Measurements from ENCODE around the gene MTERF4. TPM values are rescaled to one million over a fixed set of nuclear protein-coding genes. Genes with fewer than 3 reads are reported as not detected.
"Not testable (repeated sequence)": the region's sequence is repeated elsewhere in the genome, so short reads cannot be mapped to it uniquely, and the experiment has no call there.

Gene MTERF4
- total RNA-seq, 1 donor from 2014 or later: 42.2 TPM

DNA sequence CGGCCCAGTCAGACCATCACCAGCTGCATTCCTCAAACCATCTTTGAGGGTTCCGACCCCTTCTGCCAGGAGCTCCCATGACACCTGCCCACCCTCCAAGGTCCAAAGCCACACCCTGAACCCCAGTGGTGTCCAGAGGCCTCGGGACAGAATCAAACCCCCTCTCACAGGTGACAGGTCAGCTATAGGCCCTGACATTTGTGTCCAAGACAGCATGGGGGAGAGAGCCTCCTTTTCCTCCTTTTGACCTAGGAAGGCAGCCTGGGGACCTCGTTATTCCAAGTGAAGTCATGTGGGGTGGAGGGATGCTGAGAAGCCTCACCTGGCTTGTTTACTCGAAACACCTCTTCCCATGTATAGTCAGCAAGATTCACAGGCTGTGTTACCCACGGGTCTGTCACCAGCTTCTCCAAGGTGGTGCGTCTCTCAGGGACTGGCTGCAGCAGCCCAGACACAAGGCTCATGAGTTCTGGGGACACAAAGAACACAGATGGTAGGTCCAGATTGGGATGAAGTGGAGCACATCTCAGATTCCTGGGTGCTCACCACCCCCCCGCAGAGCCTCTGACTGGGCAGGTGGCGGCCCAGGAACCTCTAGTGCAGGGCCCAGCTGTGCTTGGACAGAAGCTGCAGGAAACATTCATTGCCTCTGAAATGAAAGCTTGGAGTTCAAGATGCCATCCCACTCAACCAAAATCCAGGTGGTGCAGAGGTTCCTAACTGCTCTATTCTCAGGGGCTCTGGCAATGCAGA lies 5.1 kb upstream of the MTERF4 start:
- H3F3A ChIP-seq (ENCODE audit: low read depth): peaks cover 16% of the 10 kb centered on the region
- H3K4me3 ChIP-seq: no peak overlapping the region
- no peak overlapping the region for H3K4me3 Mint-ChIP-seq
- no peaks in the 10 kb centered on the region for H3K36me3 ChIP-seq
- no peaks in the 10 kb centered on the region for H3K27me3 ChIP-seq
- H3K79me2 ChIP-seq (ENCODE audit: low read depth): no peaks in the 10 kb centered on the region
- H3K27me3 Mint-ChIP-seq (ENCODE audit: insufficient read depth, low read depth): peaks cover 3% of the 10 kb centered on the region
- no peak overlapping the region for H3K4me2 ChIP-seq
- no peaks in the 10 kb centered on the region for H4K20me1 ChIP-seq (ENCODE audit: low read depth)
- H3K4me1 ChIP-seq: peaks cover 9% of the 10 kb centered on the region
- H3K27ac Mint-ChIP-seq: no peak overlapping the region
- H3K9me3 ChIP-seq (ENCODE audit: low read depth): no peaks in the 10 kb centered on the region
- no peaks in the 10 kb centered on the region for H3K9me3 Mint-ChIP-seq
- H3K4me1 Mint-ChIP-seq: peaks cover 6% of the 10 kb centered on the region
- no peak overlapping the region for H3K9ac ChIP-seq
- peaks cover 5% of the 10 kb centered on the region for H3K36me3 Mint-ChIP-seq
- no peak for DNase-seq (ENCODE audit: low spot score)
- no peak overlapping the region for H2AFZ ChIP-seq (replicated peaks)
- H3K27ac ChIP-seq: no peak overlapping the region
- TF ChIP-seq, protein P1, sequence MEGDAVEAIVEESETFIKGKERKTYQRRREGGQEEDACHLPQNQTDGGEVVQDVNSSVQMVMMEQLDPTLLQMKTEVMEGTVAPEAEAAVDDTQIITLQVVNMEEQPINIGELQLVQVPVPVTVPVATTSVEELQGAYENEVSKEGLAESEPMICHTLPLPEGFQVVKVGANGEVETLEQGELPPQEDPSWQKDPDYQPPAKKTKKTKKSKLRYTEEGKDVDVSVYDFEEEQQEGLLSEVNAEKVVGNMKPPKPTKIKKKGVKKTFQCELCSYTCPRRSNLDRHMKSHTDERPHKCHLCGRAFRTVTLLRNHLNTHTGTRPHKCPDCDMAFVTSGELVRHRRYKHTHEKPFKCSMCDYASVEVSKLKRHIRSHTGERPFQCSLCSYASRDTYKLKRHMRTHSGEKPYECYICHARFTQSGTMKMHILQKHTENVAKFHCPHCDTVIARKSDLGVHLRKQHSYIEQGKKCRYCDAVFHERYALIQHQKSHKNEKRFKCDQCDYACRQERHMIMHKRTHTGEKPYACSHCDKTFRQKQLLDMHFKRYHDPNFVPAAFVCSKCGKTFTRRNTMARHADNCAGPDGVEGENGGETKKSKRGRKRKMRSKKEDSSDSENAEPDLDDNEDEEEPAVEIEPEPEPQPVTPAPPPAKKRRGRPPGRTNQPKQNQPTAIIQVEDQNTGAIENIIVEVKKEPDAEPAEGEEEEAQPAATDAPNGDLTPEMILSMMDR (IDR thresholded peaks at IDR 0.05): no peak
- no peak for TF ChIP-seq EZH2 (IDR thresholded peaks at IDR 0.05)
- TF ChIP-seq EZH2phosphoT487 (IDR thresholded peaks at IDR 0.05): no peak

DNA sequence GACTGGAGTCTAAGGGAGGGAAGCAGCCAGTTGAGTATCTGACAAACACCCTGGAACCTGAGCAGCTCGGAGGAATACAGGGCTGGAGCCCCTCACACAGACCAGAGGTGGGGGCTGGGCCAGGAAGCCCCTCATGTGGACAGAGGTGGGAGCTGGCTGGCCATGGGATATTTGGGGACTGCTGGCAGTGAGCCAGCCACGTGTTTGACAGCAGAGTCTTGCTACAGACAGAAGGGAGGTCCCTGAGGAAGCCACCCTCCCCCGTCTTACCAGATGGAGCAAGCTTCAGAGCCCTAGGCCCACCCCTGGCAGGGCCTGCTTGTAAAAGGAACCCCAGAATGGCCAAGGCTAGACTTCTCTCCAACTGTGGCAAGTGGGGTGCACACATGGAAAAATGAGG lies 3.6 kb upstream of the MTERF4 start:
- DNase-seq (ENCODE audit: low spot score): no peak
- no peak overlapping the region for H3K27ac Mint-ChIP-seq
- peaks cover 11% of the 10 kb centered on the region for H3K4me1 Mint-ChIP-seq
- no peaks in the 10 kb centered on the region for H3K9me3 Mint-ChIP-seq
- Histone ChIP-seq H3K4me1 (peaks cover 15% of the 10 kb centered on the region), H3K27ac (no peak overlapping the region), H2AFZ (replicated peaks) (no peak overlapping the region), H3K9me3 (ENCODE audit: low read depth) (no peaks in the 10 kb centered on the region), H3K79me2 (ENCODE audit: low read depth) (peaks cover 14% of the 10 kb centered on the region), H3K4me2 (no peak overlapping the region), H3K36me3 (no peaks in the 10 kb centered on the region), H4K20me1 (ENCODE audit: low read depth) (peaks cover 9% of the 10 kb centered on the region), H3K27me3 (no peaks in the 10 kb centered on the region), H3K9ac (no peak overlapping the region), H3K4me3 (no peak overlapping the region), H3F3A (ENCODE audit: low read depth) (peaks cover 16% of the 10 kb centered on the region)
- H3K36me3 Mint-ChIP-seq: peaks cover 2% of the 10 kb centered on the region
- TF ChIP-seq, protein P1 (IDR thresholded peaks at IDR 0.05): no peak
- no peak for TF ChIP-seq EZH2phosphoT487 (IDR thresholded peaks at IDR 0.05)
- no peak for TF ChIP-seq EZH2 (IDR thresholded peaks at IDR 0.05)
- peaks cover 3% of the 10 kb centered on the region for H3K27me3 Mint-ChIP-seq (ENCODE audit: insufficient read depth, low read depth)
- no peak overlapping the region for H3K4me3 Mint-ChIP-seq

DNA sequence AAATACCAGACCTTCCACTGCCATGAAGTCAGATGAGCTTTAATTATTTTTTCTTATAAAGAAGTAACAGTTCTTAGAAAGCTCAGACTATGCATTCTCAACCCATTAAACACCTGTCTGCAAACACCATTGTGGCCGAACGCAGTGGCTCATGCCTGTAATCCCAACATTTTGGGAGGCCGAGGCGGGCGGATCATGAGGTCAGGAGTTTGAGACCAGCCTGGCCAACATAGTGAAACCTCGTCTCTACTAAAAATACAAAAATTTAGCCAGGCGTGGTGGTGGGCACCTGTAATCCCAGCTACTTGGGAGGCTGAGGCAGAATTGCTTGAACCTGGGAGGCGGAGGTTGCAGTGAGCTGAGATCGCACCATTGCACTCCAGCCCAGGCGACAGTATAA lies 2.5 kb upstream of the MTERF4 start:
- not testable (repeated sequence) for H3K36me3 ChIP-seq; H3K4me2 ChIP-seq; H3K9ac ChIP-seq; DNase-seq (ENCODE audit: low spot score); H3K36me3 Mint-ChIP-seq; H3K9me3 ChIP-seq (ENCODE audit: low read depth); H3K4me3 Mint-ChIP-seq; H3K9me3 Mint-ChIP-seq; H3K27me3 Mint-ChIP-seq (ENCODE audit: insufficient read depth, low read depth); H2AFZ ChIP-seq (replicated peaks); H3K27ac ChIP-seq; H3K27me3 ChIP-seq; H4K20me1 ChIP-seq (ENCODE audit: low read depth); H3K27ac Mint-ChIP-seq; H3K4me3 ChIP-seq
- H3K79me2 ChIP-seq (ENCODE audit: low read depth): peaks cover 25% of the 10 kb centered on the region
- peaks cover 11% of the 10 kb centered on the region for H3K4me1 Mint-ChIP-seq
- H3K4me1 ChIP-seq: peaks cover 15% of the 10 kb centered on the region
- H3F3A ChIP-seq (ENCODE audit: low read depth): peaks cover 16% of the 10 kb centered on the region

DNA sequence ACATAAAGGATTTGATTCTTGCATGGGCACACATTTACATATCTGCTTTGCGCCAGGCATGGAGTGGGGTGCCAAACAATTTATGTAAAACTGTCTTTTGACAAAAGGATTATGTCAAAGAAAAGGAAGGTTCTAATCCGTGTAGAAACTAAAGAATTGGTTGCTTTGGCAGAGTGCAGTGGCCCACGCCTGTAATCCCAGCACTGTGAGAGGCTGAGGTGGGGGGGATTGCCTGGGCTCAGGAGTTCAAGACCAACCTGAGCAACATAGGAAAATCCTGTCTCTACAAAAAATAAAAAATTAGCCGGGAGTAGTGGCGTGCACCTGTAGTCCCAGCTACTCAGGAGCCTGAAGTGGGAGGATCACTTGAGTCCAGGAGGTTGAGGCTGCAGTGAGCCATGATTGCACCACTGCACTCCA lies 1.1 kb upstream of the MTERF4 start:
- Histone ChIP-seq H3K4me2 (peak overlapping the region; percentile 99), H3F3A (ENCODE audit: low read depth) (peaks cover 16% of the 10 kb centered on the region), H3K4me3 (peak overlapping the region; percentile 77), H3K9ac (peak overlapping the region; percentile 67), H3K4me1 (peaks cover 15% of the 10 kb centered on the region), H4K20me1 (ENCODE audit: low read depth) (peaks cover 9% of the 10 kb centered on the region), H3K27me3 (no peaks in the 10 kb centered on the region), H2AFZ (replicated peaks) (no peak overlapping the region), H3K79me2 (ENCODE audit: low read depth) (peaks cover 37% of the 10 kb centered on the region), H3K36me3 (no peaks in the 10 kb centered on the region), H3K27ac (no peak overlapping the region), H3K9me3 (ENCODE audit: low read depth) (no peaks in the 10 kb centered on the region)
- peak overlapping the region; percentile 99 for H3K4me3 Mint-ChIP-seq
- H3K36me3 Mint-ChIP-seq: no peaks in the 10 kb centered on the region
- H3K27ac Mint-ChIP-seq: peak overlapping the region; percentile 96
- peak; percentile 61 for DNase-seq (ENCODE audit: low spot score)
- no peaks in the 10 kb centered on the region for H3K9me3 Mint-ChIP-seq
- TF ChIP-seq EZH2 (IDR thresholded peaks at IDR 0.05) (no peak), EZH2phosphoT487 (IDR thresholded peaks at IDR 0.05) (no peak)
- TF ChIP-seq, protein P1 (IDR thresholded peaks at IDR 0.05): no peak
- H3K27me3 Mint-ChIP-seq (ENCODE audit: insufficient read depth, low read depth): no peaks in the 10 kb centered on the region
- H3K4me1 Mint-ChIP-seq: peaks cover 11% of the 10 kb centered on the region

All from neural progenitor cell (in vitro differentiated cells).